GM19238 (cell line): Measurements from ENCODE around the gene OCA2.
"Not testable (repeated sequence)": the region's sequence is repeated elsewhere in the genome, so short reads cannot be mapped to it uniquely, and the experiment has no call there.

Experiments
- DNase-seq: peaks from one replicate; pipeline ENCODE4 v3.0.0; 2011; ENCODE audit warnings: low spot score; ENCODE audit not compliant: insufficient read length

OCA2 gene

GRCh38 chr15:27731776-27732175, 367.3 kb downstream of the OCA2 start:
- DNase-seq, result no peak

GRCh38 chr15:27730868-27731267, 368.2 kb downstream of the OCA2 start:
- DNase-seq, result no peak

- DNase-seq, result no peak
Measured at GRCh38 chr15:27725731-27726130, 373.4 kb downstream of the OCA2 start.

GRCh38 chr15:27723821-27724220, 375.3 kb downstream of the OCA2 start:
- DNase-seq, result no peak

- DNase-seq, result no peak
Measured at GRCh38 chr15:27722102-27722501, 377.0 kb downstream of the OCA2 start.

GRCh38 chr15:27714675-27715074, 384.4 kb downstream of the OCA2 start:
- DNase-seq, result no peak

GRCh38 chr15:27713850-27714249, 385.3 kb downstream of the OCA2 start:
- DNase-seq, result not testable (repeated sequence)

- no peak for DNase-seq
Measured at GRCh38 chr15:27707257-27707656, 391.9 kb downstream of the OCA2 start.

GRCh38 chr15:27706300-27706699, 392.8 kb downstream of the OCA2 start:
- DNase-seq, result no peak

- DNase-seq, result no peak
Measured at GRCh38 chr15:27705056-27705455, 394.1 kb downstream of the OCA2 start.
